IPS-15b (cell line): ENCODE results near the gene SEPTIN11.
A peak's percentile ranks its signal among the peaks of the same experiment; 100 is the strongest.

ENCODE experiments used
- H3K27me3 ChIP-seq: one replicate; pipeline ENCODE4 v1.6.1; 2013; ENCODE audit warnings: low read length; ENCODE audit not compliant: control insufficient read depth, insufficient read depth
- H3K36me3 ChIP-seq: one replicate; pipeline ENCODE4 v1.6.1; 2013; ENCODE audit warnings: low read length; ENCODE audit not compliant: control insufficient read depth, insufficient read depth
- H3K4me1 ChIP-seq: one replicate; pipeline ENCODE4 v1.6.1; 2013; ENCODE audit warnings: mild to moderate bottlenecking, low read length; ENCODE audit not compliant: control insufficient read depth, insufficient read depth
- H3K4me3 ChIP-seq: one replicate; pipeline ENCODE4 v1.5.1; 2013; ENCODE audit warnings: low read depth, low read length
- H3K9ac ChIP-seq: one replicate; pipeline ENCODE4 v1.6.1; 2013; ENCODE audit warnings: low read depth, mild to moderate bottlenecking, low read length
- H3K9me3 ChIP-seq: one replicate; pipeline ENCODE4 v1.6.1; 2013; ENCODE audit warnings: mild to moderate bottlenecking, low read length; ENCODE audit not compliant: control insufficient read depth, insufficient read depth

Gene SEPTIN11

DNA sequence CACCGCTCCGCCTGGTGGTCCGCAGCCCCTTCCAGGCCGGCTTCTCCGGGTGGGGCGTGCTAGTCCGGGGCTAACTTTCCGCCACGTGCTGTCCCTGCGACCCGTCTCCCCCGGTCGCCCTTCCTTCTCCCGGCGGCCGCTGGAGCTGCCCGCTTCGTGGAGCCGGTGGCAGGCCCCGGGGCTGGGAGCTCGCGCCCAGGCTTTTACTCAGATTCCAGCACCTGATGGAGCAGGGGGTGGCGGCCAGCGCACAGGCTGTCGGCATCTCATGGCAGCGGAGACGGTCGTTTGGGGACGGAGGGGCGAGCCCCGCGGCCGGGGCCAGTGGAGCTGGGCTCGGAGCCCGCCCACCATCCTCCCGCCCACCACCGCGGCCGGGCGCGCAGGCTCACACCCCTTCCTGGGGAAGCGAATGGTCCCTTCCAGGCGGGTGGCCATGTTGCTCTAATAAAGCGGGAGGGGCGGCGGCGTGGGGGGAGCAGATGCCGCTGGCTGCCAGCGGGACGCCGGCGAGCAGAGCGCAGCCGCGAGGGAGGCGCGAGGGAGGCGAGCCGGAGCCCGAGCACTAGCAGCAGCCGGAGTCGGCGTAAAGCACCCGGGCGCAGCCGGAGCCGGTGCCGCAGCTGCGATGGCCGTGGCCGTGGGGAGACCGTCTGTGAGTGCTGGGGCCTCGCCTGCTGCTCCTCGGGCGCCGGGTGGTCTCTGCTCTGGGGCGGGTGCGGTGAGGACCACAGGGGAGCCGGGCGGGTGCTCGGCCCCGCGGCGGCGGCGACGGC, at the start of gene SEPTIN11:
SEPTIN11 (plus strand) TSS at position 477 of the 776 bp plus-strand sequence; CDS start at position 629, 152 bp downstream.
- H3K36me3 ChIP-seq: no peaks in the 10 kb centered on the region
- peaks cover 15% of the 10 kb centered on the region for H3K27me3 ChIP-seq
- no peaks in the 10 kb centered on the region for H3K9me3 ChIP-seq
- H3K4me1 ChIP-seq: peaks cover 4% of the 10 kb centered on the region
- H3K9ac ChIP-seq: peak within 1 kb of the TSS; percentile 76
- peak within 1 kb of the TSS; percentile 82 for H3K4me3 ChIP-seq

DNA sequence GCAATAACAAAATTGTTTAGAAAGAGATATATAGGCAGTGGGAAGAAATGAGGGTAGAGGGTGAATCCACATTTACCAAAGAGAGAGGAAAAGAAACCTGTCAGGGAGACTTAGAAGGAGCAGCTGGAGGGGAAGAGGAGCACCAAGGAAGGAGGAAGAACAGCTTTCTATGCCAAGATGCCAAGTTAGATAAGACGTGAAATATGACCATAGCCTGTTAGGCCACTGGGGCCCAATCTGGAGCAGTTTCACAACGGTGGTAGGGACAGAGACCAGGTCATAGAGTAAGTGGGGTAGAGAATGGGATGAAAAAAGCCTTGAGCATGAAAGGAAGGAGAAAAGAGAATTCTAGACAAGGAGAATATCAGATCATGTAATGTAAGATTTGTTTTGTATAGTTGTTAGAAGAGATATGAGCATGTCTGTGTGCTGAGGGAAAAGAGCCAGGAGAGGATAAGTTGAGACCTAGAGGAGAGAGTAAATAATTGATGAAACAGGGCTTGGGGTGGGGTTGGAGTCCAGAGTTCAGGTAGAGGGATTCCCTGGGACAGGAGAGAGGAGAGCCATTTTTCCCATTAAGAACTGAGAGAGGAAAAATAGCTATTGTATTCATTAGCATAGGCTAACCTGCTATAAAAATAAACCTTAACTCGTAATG, 47.2 kb upstream of the SEPTIN11 start:
- no peak overlapping the region for H3K4me3 ChIP-seq
- no peak overlapping the region for H3K9ac ChIP-seq
- no peaks in the 10 kb centered on the region for H3K9me3 ChIP-seq
- H3K27me3 ChIP-seq: peaks cover 31% of the 10 kb centered on the region
- no peaks in the 10 kb centered on the region for H3K36me3 ChIP-seq
- H3K4me1 ChIP-seq: no peaks in the 10 kb centered on the region

DNA sequence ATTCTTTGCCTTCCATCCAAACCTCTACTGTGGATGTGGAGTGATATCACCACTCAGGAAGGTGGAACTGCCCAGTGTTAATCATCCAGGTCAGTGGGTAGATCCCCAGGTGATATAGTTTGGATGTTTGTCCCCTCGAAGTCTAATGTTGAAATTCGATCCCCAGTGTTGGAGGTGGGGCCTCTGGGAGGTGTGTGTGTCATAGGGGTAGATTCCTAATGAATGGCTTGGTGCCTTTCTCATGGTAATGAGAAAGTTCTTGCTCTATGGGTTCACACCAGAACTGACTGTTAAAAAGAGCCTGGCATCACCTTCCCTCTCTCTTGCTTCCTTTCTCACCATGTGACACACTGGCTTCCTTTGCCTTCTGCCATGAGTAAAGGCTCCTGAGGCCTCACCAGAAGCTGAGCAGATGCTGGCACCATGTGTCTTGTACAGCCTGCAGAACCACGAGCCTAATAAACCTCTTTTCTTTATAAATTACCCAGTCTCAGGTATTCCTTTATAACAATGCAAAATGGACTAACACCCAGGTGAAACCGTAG, 44.8 kb upstream of the SEPTIN11 start:
- Histone ChIP-seq H3K4me3 (no peak overlapping the region), H3K27me3 (peaks cover 9% of the 10 kb centered on the region), H3K9ac (no peak overlapping the region), H3K36me3 (no peaks in the 10 kb centered on the region), H3K9me3 (no peaks in the 10 kb centered on the region), H3K4me1 (no peaks in the 10 kb centered on the region)

DNA sequence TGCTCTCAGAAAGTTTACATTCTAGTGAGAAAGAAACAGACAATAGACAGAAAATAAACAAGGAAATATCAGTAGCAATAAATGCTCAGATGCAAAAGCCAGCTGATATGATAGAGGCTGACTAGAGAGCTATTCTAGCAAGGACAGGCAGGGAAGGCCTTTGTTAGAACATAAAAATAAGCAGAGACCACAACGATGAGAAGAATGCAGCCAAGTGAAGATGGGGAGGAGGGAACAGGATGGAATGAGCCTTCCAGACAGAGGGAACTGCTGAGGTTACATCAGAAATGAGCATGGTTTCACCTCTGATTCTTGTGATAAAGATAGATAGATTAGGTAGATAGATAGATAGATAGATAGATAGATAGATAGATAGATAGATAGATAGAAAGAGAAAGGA, 44.0 kb upstream of the SEPTIN11 start:
- Histone ChIP-seq H3K4me1 (no peaks in the 10 kb centered on the region), H3K9ac (no peak overlapping the region), H3K4me3 (no peak overlapping the region), H3K9me3 (no peaks in the 10 kb centered on the region), H3K36me3 (no peaks in the 10 kb centered on the region), H3K27me3 (peaks cover 3% of the 10 kb centered on the region)

DNA sequence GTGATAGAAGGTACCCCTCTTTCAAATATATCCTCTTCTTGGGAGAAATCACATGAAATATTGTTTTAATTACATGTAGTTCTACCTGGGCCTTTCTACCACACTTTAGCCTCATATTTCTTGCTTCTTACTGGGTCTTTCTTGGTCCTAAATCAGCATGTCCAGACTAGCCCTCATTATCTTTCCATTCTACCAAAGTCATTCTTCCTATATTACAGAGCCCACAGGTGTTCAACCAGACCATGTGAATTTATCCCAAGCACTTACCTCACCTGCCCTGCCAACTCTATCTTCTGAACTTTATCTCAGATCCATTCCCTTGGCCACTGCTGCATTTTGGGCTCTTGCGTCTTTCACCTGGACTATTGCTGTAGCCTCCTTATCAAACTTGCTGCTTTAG, 39.8 kb upstream of the SEPTIN11 start:
- Histone ChIP-seq H3K4me1 (no peaks in the 10 kb centered on the region), H3K27me3 (no peaks in the 10 kb centered on the region), H3K9ac (no peak overlapping the region), H3K9me3 (no peaks in the 10 kb centered on the region), H3K36me3 (no peaks in the 10 kb centered on the region), H3K4me3 (no peak overlapping the region)

DNA sequence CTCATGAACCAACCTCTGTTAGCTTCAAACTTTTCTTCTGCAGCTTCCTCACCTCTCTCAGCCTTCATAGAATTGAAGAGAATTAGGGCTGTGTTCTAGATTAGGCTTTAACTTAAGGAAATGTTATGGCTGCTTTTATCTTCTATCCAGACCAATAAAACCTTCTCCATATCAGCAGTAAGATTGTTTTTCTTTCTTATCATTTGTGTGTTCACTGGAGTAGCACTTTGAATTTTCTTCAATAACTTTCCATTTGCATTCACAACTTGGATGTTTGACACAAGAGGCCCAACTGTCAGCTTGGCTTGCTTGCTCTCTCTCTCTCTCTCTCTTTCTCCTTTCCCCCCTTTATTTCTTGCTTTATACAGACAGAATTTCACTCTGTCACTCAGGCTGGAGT, 28.8 kb upstream of the SEPTIN11 start:
- H3K9ac ChIP-seq: no peak overlapping the region
- H3K27me3 ChIP-seq: no peaks in the 10 kb centered on the region
- H3K4me1 ChIP-seq: no peaks in the 10 kb centered on the region
- H3K36me3 ChIP-seq: no peaks in the 10 kb centered on the region
- no peaks in the 10 kb centered on the region for H3K9me3 ChIP-seq
- H3K4me3 ChIP-seq: no peak overlapping the region

DNA sequence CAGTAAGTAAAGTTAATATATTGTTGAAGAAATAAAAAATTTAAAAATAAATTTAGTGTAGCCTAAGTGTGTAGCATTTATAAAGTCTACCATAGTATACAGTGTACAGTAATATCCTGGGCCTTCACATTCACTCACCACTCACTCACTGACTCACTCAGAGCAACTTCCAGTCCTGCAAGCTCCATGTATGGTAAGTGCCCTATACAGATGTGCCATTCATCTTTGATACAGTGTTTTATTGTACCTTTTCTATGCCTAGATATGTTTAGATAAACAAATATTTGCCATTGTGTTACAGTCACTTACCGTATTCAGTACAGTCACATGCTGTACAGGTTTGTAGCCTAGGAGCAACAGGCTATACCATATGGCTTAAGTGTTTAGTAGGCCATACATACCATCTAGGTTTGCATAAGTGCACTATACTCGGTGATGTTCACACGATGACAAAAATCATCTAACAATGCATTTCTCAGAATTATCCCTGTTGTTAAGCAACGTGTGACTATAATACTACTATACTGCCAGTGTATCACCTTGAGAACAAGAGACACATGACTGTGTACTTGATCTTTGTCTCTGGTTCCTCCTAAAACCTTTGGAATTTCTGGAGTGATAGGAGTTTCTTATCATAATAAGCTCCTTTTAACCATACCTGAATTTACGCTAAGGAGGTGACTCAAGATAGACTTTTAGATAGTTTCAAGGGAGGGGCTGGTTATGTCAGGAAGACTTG, 25.8 kb upstream of the SEPTIN11 start:
- Histone ChIP-seq H3K9me3 (no peaks in the 10 kb centered on the region), H3K27me3 (no peaks in the 10 kb centered on the region), H3K4me1 (no peaks in the 10 kb centered on the region), H3K4me3 (no peak overlapping the region), H3K9ac (no peak overlapping the region), H3K36me3 (no peaks in the 10 kb centered on the region)

DNA sequence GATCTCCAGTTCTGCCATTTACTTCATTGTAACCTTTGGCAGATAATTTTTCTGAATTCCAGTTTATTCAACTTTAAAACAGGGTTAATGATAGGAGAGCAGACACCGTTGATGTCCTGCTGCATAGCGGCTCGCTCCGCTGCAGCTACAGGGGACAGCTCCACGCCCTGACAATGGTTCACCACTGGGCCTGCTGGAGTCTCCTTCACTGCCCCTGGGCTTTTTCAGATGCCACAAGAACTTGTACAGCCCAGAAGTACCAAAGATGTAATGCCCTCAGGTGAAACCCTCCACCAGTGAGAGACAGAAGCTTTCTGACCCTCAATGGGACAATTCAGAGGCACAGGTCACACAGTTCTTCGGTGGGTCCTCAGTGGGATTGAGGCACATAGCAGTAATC, 22.7 kb upstream of the SEPTIN11 start:
- no peaks in the 10 kb centered on the region for H3K4me1 ChIP-seq
- H3K36me3 ChIP-seq: no peaks in the 10 kb centered on the region
- no peak overlapping the region for H3K9ac ChIP-seq
- no peaks in the 10 kb centered on the region for H3K27me3 ChIP-seq
- no peaks in the 10 kb centered on the region for H3K9me3 ChIP-seq
- H3K4me3 ChIP-seq: no peak overlapping the region

DNA sequence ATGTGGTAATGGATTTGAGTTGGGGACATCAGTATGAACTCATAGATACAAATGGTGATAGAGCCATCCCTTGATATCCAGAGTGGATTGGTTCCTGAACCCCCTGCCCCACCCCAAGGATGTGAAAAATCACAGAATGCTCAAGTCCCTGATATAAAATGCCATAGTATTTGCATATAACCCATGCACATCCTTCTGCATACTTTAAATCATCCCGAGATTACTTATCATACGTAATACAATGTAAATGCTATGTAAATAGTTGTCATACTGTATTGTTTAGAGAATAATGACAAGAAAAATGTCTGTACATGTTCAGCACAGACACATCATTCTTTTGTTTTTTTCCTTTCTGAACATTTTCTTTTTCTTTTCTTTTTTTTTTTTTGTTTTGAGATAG, 18.9 kb upstream of the SEPTIN11 start:
- Histone ChIP-seq H3K9ac (no peak overlapping the region), H3K9me3 (no peaks in the 10 kb centered on the region), H3K27me3 (no peaks in the 10 kb centered on the region)

DNA sequence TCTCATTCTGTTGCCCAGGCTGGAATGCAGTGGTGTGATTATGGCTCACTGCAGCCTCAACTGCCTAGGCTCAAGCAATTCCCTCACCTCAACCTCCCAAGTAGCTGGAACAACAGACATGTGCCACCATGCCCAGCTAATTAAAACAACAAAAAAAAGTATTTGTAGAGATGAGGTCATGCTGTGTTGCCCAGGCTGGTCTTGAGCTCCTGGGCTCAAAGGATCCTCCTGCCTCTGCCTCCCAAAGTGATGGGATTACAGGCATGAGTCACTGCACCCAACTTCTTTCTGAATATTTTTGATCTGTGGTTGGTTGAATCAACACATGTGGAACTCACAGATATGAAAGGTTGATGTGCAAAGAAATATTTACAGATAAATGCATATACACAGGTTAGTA, 18.5 kb upstream of the SEPTIN11 start:
- Histone ChIP-seq H3K4me1 (no peaks in the 10 kb centered on the region), H3K9ac (no peak overlapping the region), H3K9me3 (no peaks in the 10 kb centered on the region), H3K36me3 (no peaks in the 10 kb centered on the region), H3K4me3 (no peak overlapping the region), H3K27me3 (no peaks in the 10 kb centered on the region)

More for the DNA sequence above, 18.9 kb upstream of the SEPTIN11 start:
- no peaks in the 10 kb centered on the region for H3K36me3 ChIP-seq
- H3K4me1 ChIP-seq: no peaks in the 10 kb centered on the region
- no peak overlapping the region for H3K4me3 ChIP-seq

DNA sequence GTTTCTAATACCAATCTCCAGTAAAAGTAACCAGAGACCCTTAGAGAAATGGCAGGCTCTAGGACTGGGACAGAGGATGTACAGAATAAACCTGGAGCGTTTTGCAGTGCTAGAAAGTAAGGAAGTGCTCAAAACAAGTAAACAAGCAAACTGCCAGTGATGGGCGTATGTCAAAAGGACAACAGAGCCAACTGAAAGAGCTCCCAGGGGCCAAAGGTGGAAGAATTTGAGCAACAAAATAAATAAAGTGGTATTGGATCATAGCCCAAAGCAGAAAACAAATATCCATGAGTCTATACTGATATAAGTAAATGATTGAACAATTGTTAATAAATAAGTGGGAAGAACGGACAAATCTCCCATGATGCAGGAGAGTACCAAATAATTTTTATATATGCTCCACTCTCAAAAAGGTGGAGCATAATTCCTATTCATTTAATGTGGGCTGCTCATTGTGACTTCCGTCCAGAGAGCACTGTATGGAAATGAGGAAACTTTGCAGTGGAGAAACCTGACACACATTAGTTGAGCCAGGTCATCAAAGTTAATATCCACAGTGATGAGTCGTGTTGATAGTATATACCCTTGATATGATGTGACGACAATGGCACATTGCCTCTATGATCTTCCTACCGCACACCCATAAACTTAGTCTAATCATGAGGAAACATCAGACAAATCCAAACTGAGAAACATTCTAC, 17.8 kb upstream of the SEPTIN11 start:
- no peaks in the 10 kb centered on the region for H3K4me1 ChIP-seq
- no peak overlapping the region for H3K9ac ChIP-seq
- H3K27me3 ChIP-seq: no peaks in the 10 kb centered on the region
- no peak overlapping the region for H3K4me3 ChIP-seq
- no peaks in the 10 kb centered on the region for H3K9me3 ChIP-seq
- H3K36me3 ChIP-seq: no peaks in the 10 kb centered on the region
